ENCODE results near the gene INPP5A. TPM values are rescaled to one million over a fixed set of nuclear protein-coding genes. Genes with fewer than 3 reads are reported as not detected.

Gene INPP5A
- total RNA-seq, 1 donor from 2014 or later, result 29.5 TPM

GRCh38 chr10:132806110-132806509, 268.5 kb downstream of the INPP5A start:
- Histone ChIP-seq H3K27me3 (ENCODE audit: control insufficient read depth, insufficient read depth, low read length) (no peaks in the 10 kb centered on the region), H3K36me3 (ENCODE audit: control insufficient read depth, insufficient read depth, low read length) (no peaks in the 10 kb centered on the region), H3K4me3 (ENCODE audit: low read depth, low read length) (no peak overlapping the region)
- DNase-seq (ENCODE audit: low read depth), result no peak
- no peak for TF ChIP-seq CTCF (IDR thresholded peaks at IDR 0.05; ENCODE audit: insufficient read depth, low read length, severe bottlenecking)
- FAIRE-seq, result no peak

- DNase-seq (ENCODE audit: low read depth), result no peak
- no peak for TF ChIP-seq CTCF (IDR thresholded peaks at IDR 0.05; ENCODE audit: insufficient read depth, low read length, severe bottlenecking)
- Histone ChIP-seq H3K4me3 (ENCODE audit: low read depth, low read length) (no peak overlapping the region), H3K27me3 (ENCODE audit: control insufficient read depth, insufficient read depth, low read length) (no peaks in the 10 kb centered on the region), H3K36me3 (ENCODE audit: control insufficient read depth, insufficient read depth, low read length) (no peaks in the 10 kb centered on the region)
- no peak for FAIRE-seq
Observed at GRCh38 chr10:132806561-132807003, 269.0 kb downstream of the INPP5A start.

- DNase-seq (ENCODE audit: low read depth) (no peak), FAIRE-seq (no peak)
- no peaks in the 10 kb centered on the region for H3K36me3 ChIP-seq (ENCODE audit: control insufficient read depth, insufficient read depth, low read length)
- H3K27me3 ChIP-seq (ENCODE audit: control insufficient read depth, insufficient read depth, low read length), result no peaks in the 10 kb centered on the region
- no peak for TF ChIP-seq CTCF (IDR thresholded peaks at IDR 0.05; ENCODE audit: insufficient read depth, low read length, severe bottlenecking)
- H3K4me3 ChIP-seq (ENCODE audit: low read depth, low read length), result no peak overlapping the region
Observed at GRCh38 chr10:132807621-132808049, 270.0 kb downstream of the INPP5A start.

GRCh38 chr10:132808383-132809231, 271.0 kb downstream of the INPP5A start:
- TF ChIP-seq CTCF (IDR thresholded peaks at IDR 0.05; ENCODE audit: insufficient read depth, low read length, severe bottlenecking), result no peak
- no peak overlapping the region for H3K4me3 ChIP-seq (ENCODE audit: low read depth, low read length)
- H3K27me3 ChIP-seq (ENCODE audit: control insufficient read depth, insufficient read depth, low read length), result no peaks in the 10 kb centered on the region
- DNase-seq (ENCODE audit: low read depth) (no peak), FAIRE-seq (no peak)
- H3K36me3 ChIP-seq (ENCODE audit: control insufficient read depth, insufficient read depth, low read length), result no peaks in the 10 kb centered on the region

- Histone ChIP-seq H3K4me3 (ENCODE audit: low read depth, low read length) (no peak overlapping the region), H3K36me3 (ENCODE audit: control insufficient read depth, insufficient read depth, low read length) (no peaks in the 10 kb centered on the region), H3K27me3 (ENCODE audit: control insufficient read depth, insufficient read depth, low read length) (no peaks in the 10 kb centered on the region)
- FAIRE-seq (no peak), DNase-seq (ENCODE audit: low read depth) (no peak)
- TF ChIP-seq CTCF (IDR thresholded peaks at IDR 0.05; ENCODE audit: insufficient read depth, low read length, severe bottlenecking), result no peak
Observed at GRCh38 chr10:132809232-132810140, 271.9 kb downstream of the INPP5A start.

Measured in bronchial epithelial cell (primary cell).